ENCODE data around the gene AR. TPM values are rescaled to one million over a fixed set of nuclear protein-coding genes. Genes with fewer than 3 reads are reported as not detected.

Gene AR
- polyA plus RNA-seq, 1 donor from 2014 or later = 1.1 TPM

DNA sequence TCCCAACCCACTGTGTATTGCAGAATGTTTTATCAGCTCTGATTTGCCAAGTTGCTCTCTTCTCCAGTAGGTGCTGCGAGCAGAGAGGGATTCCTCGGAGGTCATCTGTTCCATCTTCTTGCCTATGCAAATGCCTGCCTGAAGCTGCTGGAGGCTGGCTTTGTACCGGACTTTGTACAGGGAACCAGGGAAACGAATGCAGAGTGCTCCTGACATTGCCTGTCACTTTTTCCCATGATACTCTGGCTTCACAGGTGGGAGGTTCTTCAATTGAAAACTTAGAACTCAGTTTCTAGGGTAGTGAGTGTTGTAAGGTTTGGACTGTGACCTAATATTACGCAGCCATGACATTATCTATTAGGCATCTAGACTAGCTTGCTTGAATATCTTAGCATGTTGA lies 24.9 kb downstream of the AR start:
- Histone ChIP-seq H3K9me3 (ENCODE audit: low read length) (no peaks in the 10 kb centered on the region), H3K36me3 (ENCODE audit: insufficient read depth, low read length) (no peaks in the 10 kb centered on the region), H3K27me3 (ENCODE audit: insufficient read depth, low read depth, low read length) (no peaks in the 10 kb centered on the region), H3K27ac (ENCODE audit: low read length) (no peak overlapping the region), H3K9me2 (ENCODE audit: insufficient read depth, low read length) (no peaks in the 10 kb centered on the region), H2AFZ (ENCODE audit: low read depth, low read length) (no peak overlapping the region), H3K4me3 (ENCODE audit: low read length) (no peak overlapping the region), H3K4me2 (ENCODE audit: low read length) (no peak overlapping the region), H3F3A (ENCODE audit: insufficient read depth, low read length, poor library complexity, severe bottlenecking) (no peaks in the 10 kb centered on the region), H3K9ac (ENCODE audit: low read length) (no peak overlapping the region), H3K79me2 (replicated peaks; ENCODE audit: insufficient read depth, low read length) (no peaks in the 10 kb centered on the region), H4K20me1 (ENCODE audit: insufficient read depth) (no peaks in the 10 kb centered on the region)
- no peak for TF ChIP-seq RAD21 (conservative IDR thresholded peaks at IDR 0.05)
- no peak for TF ChIP-seq MXI1 (conservative IDR thresholded peaks at IDR 0.05; ENCODE audit: poor library complexity, severe bottlenecking)
- no peak for TF ChIP-seq EZH2 (IDR thresholded peaks at IDR 0.05; ENCODE audit: borderline replicate concordance, insufficient read depth, low read length, poor library complexity, severe bottlenecking)
- TF ChIP-seq SMC3 (conservative IDR thresholded peaks at IDR 0.05; ENCODE audit: poor library complexity) = no peak
- TF ChIP-seq EP300 (conservative IDR thresholded peaks at IDR 0.05; ENCODE audit: poor library complexity, severe bottlenecking) = no peak
- TF ChIP-seq, protein P1, sequence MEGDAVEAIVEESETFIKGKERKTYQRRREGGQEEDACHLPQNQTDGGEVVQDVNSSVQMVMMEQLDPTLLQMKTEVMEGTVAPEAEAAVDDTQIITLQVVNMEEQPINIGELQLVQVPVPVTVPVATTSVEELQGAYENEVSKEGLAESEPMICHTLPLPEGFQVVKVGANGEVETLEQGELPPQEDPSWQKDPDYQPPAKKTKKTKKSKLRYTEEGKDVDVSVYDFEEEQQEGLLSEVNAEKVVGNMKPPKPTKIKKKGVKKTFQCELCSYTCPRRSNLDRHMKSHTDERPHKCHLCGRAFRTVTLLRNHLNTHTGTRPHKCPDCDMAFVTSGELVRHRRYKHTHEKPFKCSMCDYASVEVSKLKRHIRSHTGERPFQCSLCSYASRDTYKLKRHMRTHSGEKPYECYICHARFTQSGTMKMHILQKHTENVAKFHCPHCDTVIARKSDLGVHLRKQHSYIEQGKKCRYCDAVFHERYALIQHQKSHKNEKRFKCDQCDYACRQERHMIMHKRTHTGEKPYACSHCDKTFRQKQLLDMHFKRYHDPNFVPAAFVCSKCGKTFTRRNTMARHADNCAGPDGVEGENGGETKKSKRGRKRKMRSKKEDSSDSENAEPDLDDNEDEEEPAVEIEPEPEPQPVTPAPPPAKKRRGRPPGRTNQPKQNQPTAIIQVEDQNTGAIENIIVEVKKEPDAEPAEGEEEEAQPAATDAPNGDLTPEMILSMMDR (IDR thresholded peaks at IDR 0.05; ENCODE audit: poor library complexity, severe bottlenecking) = no peak
- no peak for TF ChIP-seq POLR2AphosphoS5 (IDR thresholded peaks at IDR 0.05)
- TF ChIP-seq, protein P2, sequence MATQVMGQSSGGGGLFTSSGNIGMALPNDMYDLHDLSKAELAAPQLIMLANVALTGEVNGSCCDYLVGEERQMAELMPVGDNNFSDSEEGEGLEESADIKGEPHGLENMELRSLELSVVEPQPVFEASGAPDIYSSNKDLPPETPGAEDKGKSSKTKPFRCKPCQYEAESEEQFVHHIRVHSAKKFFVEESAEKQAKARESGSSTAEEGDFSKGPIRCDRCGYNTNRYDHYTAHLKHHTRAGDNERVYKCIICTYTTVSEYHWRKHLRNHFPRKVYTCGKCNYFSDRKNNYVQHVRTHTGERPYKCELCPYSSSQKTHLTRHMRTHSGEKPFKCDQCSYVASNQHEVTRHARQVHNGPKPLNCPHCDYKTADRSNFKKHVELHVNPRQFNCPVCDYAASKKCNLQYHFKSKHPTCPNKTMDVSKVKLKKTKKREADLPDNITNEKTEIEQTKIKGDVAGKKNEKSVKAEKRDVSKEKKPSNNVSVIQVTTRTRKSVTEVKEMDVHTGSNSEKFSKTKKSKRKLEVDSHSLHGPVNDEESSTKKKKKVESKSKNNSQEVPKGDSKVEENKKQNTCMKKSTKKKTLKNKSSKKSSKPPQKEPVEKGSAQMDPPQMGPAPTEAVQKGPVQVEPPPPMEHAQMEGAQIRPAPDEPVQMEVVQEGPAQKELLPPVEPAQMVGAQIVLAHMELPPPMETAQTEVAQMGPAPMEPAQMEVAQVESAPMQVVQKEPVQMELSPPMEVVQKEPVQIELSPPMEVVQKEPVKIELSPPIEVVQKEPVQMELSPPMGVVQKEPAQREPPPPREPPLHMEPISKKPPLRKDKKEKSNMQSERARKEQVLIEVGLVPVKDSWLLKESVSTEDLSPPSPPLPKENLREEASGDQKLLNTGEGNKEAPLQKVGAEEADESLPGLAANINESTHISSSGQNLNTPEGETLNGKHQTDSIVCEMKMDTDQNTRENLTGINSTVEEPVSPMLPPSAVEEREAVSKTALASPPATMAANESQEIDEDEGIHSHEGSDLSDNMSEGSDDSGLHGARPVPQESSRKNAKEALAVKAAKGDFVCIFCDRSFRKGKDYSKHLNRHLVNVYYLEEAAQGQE (IDR thresholded peaks at IDR 0.05; ENCODE audit: borderline replicate concordance) = no peak
- TF ChIP-seq TAF1 (IDR thresholded peaks at IDR 0.05; ENCODE audit: low read depth) = no peak

DNA sequence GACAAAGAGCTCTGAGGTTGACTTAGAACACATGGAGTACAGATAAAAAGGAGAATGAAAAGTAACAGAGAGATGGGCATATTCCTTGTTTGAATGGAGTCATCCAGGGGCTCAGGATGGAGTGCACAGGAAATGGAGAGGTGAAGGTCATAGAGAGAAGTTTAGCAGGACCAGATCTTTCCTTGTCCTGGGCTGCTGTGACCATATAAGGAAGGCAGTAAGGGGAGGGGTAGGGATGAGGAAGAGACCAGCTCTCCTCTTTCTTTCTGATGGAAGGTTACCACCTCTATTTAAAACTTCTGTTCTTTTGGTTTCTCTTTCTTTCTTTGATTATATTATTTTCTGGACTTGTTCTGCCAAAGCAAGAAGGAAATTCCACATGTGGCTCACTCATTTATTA lies 27.0 kb downstream of the AR start:
- Histone ChIP-seq H3K79me2 (replicated peaks; ENCODE audit: insufficient read depth, low read length) (no peaks in the 10 kb centered on the region), H4K20me1 (ENCODE audit: insufficient read depth) (no peaks in the 10 kb centered on the region), H3K27me3 (ENCODE audit: insufficient read depth, low read depth, low read length) (no peaks in the 10 kb centered on the region), H3K9me2 (ENCODE audit: insufficient read depth, low read length) (no peaks in the 10 kb centered on the region), H3K4me2 (ENCODE audit: low read length) (no peak overlapping the region), H3K9ac (ENCODE audit: low read length) (no peak overlapping the region), H3K4me3 (ENCODE audit: low read length) (no peak overlapping the region), H2AFZ (ENCODE audit: low read depth, low read length) (no peak overlapping the region), H3K36me3 (ENCODE audit: insufficient read depth, low read length) (no peaks in the 10 kb centered on the region), H3K27ac (ENCODE audit: low read length) (no peak overlapping the region), H3F3A (ENCODE audit: insufficient read depth, low read length, poor library complexity, severe bottlenecking) (no peaks in the 10 kb centered on the region), H3K9me3 (ENCODE audit: low read length) (no peaks in the 10 kb centered on the region)
- TF ChIP-seq EZH2 (IDR thresholded peaks at IDR 0.05; ENCODE audit: borderline replicate concordance, insufficient read depth, low read length, poor library complexity, severe bottlenecking) (no peak), EP300 (conservative IDR thresholded peaks at IDR 0.05; ENCODE audit: poor library complexity, severe bottlenecking) (no peak), SMC3 (conservative IDR thresholded peaks at IDR 0.05; ENCODE audit: poor library complexity) (no peak), RAD21 (conservative IDR thresholded peaks at IDR 0.05) (no peak), MXI1 (conservative IDR thresholded peaks at IDR 0.05; ENCODE audit: poor library complexity, severe bottlenecking) (no peak), POLR2AphosphoS5 (IDR thresholded peaks at IDR 0.05) (no peak), TAF1 (IDR thresholded peaks at IDR 0.05; ENCODE audit: low read depth) (no peak)
- TF ChIP-seq, protein P2 (IDR thresholded peaks at IDR 0.05; ENCODE audit: borderline replicate concordance) = no peak
- TF ChIP-seq, protein P1 (IDR thresholded peaks at IDR 0.05; ENCODE audit: poor library complexity, severe bottlenecking) = no peak

All from neural cell (in vitro differentiated cells).